DMS53 (cell line): Measurements from ENCODE around the gene ZNF564.
"Not testable (repeated sequence)": the region's sequence is repeated elsewhere in the genome, so short reads cannot be mapped to it uniquely, and the experiment has no call there.

Experiments
- DNase-seq: peaks from one replicate; lab custom pipeline; 2025; lab: John Stamatoyannopoulos, UW

Gene ZNF564

GRCh38 chr19:12497032-12497431 is 54.2 kb downstream of the ZNF564 start:
- DNase-seq: no peak

- DNase-seq: no peak
Measured at GRCh38 chr19:12496480-12496879, 54.8 kb downstream of the ZNF564 start.

GRCh38 chr19:12495002-12495802 is 56.1 kb downstream of the ZNF564 start:
- peak; percentile 97 for DNase-seq

- no peak for DNase-seq
Measured at GRCh38 chr19:12494260-12494860, 56.9 kb downstream of the ZNF564 start.

GRCh38 chr19:12486265-12486783 is 65.0 kb downstream of the ZNF564 start:
- not testable (repeated sequence) for DNase-seq

GRCh38 chr19:12485571-12485970 is 65.7 kb downstream of the ZNF564 start:
- no peak for DNase-seq

GRCh38 chr19:12485052-12485416 is 66.2 kb downstream of the ZNF564 start:
- DNase-seq: peak; percentile 78

- DNase-seq: peak; percentile 86
Measured at GRCh38 chr19:12484371-12485051, 66.8 kb downstream of the ZNF564 start, which contains the start of gene ZNF709. ZNF709 (minus strand) TSS chr19:12484816; CDS start chr19:12484657, 159 bp downstream.

GRCh38 chr19:12484011-12484370 is 67.3 kb downstream of the ZNF564 start:
- no peak for DNase-seq

- no peak for DNase-seq
Measured at GRCh38 chr19:12482509-12482886, 68.8 kb downstream of the ZNF564 start.

GRCh38 chr19:12481781-12482508 is 69.3 kb downstream of the ZNF564 start:
- no peak for DNase-seq

GRCh38 chr19:12478234-12478941 is 72.9 kb downstream of the ZNF564 start:
- DNase-seq: no peak
